ENCODE data around the gene RPS27L.

Gene RPS27L

GRCh38 chr15:63140936-63141335 is 16.3 kb downstream of the RPS27L start:
- Mint-ChIP-seq H3K27me3 (no peaks in the 10 kb centered on the region), H3K4me3 (no peak overlapping the region), H3K4me1 (no peaks in the 10 kb centered on the region), H3K9me3 (no peaks in the 10 kb centered on the region), H3K27ac (no peak overlapping the region), H3K36me3 (peaks cover 6% of the 10 kb centered on the region)
- ATAC-seq (ENCODE audit: low read depth) (no peak), DNase-seq (ENCODE audit: low spot score in 2 of 2) (no peak)

- Mint-ChIP-seq H3K36me3 (peaks cover 3% of the 10 kb centered on the region), H3K27me3 (no peaks in the 10 kb centered on the region), H3K4me1 (no peaks in the 10 kb centered on the region), H3K9me3 (no peaks in the 10 kb centered on the region), H3K27ac (no peak overlapping the region), H3K4me3 (no peak overlapping the region)
- ATAC-seq (ENCODE audit: low read depth) (no peak), DNase-seq (ENCODE audit: low spot score in 2 of 2) (no peak)
These were observed 20.5 kb downstream of the RPS27L start for GRCh38 chr15:63136742-63137141.

GRCh38 chr15:63135804-63136203 is 21.5 kb downstream of the RPS27L start:
- DNase-seq (ENCODE audit: low spot score in 2 of 2) (no peak), ATAC-seq (ENCODE audit: low read depth) (no peak)
- no peaks in the 10 kb centered on the region for H3K27me3 Mint-ChIP-seq
- no peaks in the 10 kb centered on the region for H3K9me3 Mint-ChIP-seq
- no peak overlapping the region for H3K27ac Mint-ChIP-seq
- H3K4me3 Mint-ChIP-seq: no peak overlapping the region
- H3K36me3 Mint-ChIP-seq: peaks cover 5% of the 10 kb centered on the region
- H3K4me1 Mint-ChIP-seq: no peaks in the 10 kb centered on the region

DNA sequence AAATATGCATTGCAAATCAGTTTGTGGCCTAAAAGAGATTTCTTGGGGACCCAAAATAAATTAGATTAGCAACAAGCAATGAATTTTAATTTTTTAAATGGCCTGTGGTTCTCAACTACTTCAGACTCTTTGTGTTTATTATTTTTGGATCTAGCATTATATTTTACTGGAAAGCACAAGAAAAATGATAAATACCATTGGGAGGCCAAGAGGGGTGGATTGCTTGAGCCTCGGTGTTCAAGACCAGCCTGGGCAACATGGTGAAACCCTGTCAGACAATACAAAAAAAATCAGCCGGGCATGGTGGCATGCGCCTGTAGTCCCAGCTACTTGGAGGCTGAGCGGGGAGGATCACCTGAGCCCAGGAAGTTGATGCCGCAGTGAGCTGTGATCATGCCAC is 22.0 kb downstream of the RPS27L start:
- no peak for ATAC-seq (ENCODE audit: low read depth)
- Mint-ChIP-seq H3K9me3 (no peaks in the 10 kb centered on the region), H3K27me3 (no peaks in the 10 kb centered on the region)

GRCh38 chr15:63134245-63134985 is 22.9 kb downstream of the RPS27L start:
- Mint-ChIP-seq H3K9me3 (no peaks in the 10 kb centered on the region), H3K4me3 (no peak overlapping the region), H3K4me1 (no peaks in the 10 kb centered on the region), H3K27me3 (no peaks in the 10 kb centered on the region), H3K36me3 (peaks cover 6% of the 10 kb centered on the region), H3K27ac (no peak overlapping the region)
- ATAC-seq (ENCODE audit: low read depth) (no peak), DNase-seq (ENCODE audit: low spot score in 2 of 2) (no peak)

More for the DNA sequence above, 22.0 kb downstream of the RPS27L start:
- no peak for DNase-seq (ENCODE audit: low spot score in 2 of 2)
- Mint-ChIP-seq H3K36me3 (peaks cover 5% of the 10 kb centered on the region), H3K4me1 (no peaks in the 10 kb centered on the region), H3K27ac (no peak overlapping the region), H3K4me3 (no peak overlapping the region)

DNA sequence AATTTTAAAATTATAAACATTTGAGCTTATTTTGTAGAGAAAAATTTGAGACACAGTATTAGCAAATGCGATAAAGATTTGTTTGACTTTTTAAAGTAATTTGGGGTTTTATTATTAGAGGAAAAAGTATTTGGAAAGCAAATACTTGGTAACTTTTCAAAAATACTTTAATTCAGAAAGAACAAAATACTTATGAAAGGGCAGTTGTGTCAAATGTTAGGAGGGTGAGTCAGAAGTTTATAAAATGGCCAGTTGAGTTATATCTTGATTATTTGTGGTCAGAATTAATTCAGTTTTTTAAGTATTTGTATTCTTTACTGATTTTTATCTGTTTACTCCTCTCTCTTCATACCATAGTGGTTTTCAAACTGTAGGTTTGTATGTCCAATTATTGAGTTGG is 23.5 kb downstream of the RPS27L start:
- Mint-ChIP-seq H3K9me3 (no peaks in the 10 kb centered on the region), H3K27me3 (no peaks in the 10 kb centered on the region), H3K4me3 (no peak overlapping the region), H3K4me1 (no peaks in the 10 kb centered on the region), H3K27ac (no peak overlapping the region), H3K36me3 (peaks cover 7% of the 10 kb centered on the region)
- no peak for ATAC-seq (ENCODE audit: low read depth)
- DNase-seq (ENCODE audit: low spot score in 2 of 2): no peak

DNA sequence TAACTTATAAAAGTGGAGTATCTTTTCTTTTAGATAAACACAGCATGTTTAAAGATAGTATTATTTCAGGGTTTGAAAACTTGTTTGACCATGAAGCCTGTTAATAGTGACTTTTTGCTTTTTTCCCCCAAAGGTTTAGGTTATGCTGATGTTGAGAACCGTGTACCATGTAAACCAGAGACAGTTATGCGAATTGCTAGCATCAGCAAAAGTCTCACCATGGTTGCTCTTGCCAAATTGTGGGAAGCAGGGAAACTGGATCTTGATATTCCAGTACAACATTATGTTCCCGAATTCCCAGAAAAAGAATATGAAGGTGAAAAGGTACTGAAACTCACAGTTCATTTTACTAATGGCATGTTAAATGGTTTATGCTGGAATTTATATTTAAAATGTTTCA is 30.6 kb downstream of the RPS27L start:
- Mint-ChIP-seq H3K4me1 (peaks cover 3% of the 10 kb centered on the region), H3K9me3 (no peaks in the 10 kb centered on the region), H3K27ac (no peak overlapping the region), H3K36me3 (peaks cover 8% of the 10 kb centered on the region), H3K4me3 (no peak overlapping the region), H3K27me3 (no peaks in the 10 kb centered on the region)
- no peak for ATAC-seq (ENCODE audit: low read depth)
- no peak for DNase-seq (ENCODE audit: low spot score in 2 of 2)

DNA sequence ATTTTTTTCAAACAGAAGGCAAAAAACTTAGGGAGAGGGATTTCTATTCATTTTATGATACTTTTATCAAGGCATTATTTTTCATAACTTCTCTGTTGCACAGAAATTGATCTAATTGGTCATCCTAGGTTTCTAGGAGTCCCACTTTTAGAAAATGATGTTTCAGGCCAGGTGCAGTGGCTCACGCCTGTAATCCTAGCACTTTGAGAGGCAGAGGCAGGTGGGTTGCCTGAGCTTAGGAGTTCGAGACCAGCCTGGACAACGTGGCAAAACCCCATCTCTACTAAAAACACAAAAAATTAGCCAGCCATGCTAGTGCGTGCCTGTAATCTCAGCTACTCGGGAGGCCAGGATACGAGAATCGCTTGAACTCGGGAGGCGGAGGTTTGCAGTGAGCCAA is 32.8 kb downstream of the RPS27L start:
- ATAC-seq (ENCODE audit: low read depth) (no peak), DNase-seq (ENCODE audit: low spot score in 2 of 2) (no peak)
- Mint-ChIP-seq H3K9me3 (peaks cover 10% of the 10 kb centered on the region), H3K4me3 (no peak overlapping the region), H3K27ac (no peak overlapping the region), H3K4me1 (peaks cover 9% of the 10 kb centered on the region), H3K36me3 (peaks cover 13% of the 10 kb centered on the region), H3K27me3 (no peaks in the 10 kb centered on the region)

DNA sequence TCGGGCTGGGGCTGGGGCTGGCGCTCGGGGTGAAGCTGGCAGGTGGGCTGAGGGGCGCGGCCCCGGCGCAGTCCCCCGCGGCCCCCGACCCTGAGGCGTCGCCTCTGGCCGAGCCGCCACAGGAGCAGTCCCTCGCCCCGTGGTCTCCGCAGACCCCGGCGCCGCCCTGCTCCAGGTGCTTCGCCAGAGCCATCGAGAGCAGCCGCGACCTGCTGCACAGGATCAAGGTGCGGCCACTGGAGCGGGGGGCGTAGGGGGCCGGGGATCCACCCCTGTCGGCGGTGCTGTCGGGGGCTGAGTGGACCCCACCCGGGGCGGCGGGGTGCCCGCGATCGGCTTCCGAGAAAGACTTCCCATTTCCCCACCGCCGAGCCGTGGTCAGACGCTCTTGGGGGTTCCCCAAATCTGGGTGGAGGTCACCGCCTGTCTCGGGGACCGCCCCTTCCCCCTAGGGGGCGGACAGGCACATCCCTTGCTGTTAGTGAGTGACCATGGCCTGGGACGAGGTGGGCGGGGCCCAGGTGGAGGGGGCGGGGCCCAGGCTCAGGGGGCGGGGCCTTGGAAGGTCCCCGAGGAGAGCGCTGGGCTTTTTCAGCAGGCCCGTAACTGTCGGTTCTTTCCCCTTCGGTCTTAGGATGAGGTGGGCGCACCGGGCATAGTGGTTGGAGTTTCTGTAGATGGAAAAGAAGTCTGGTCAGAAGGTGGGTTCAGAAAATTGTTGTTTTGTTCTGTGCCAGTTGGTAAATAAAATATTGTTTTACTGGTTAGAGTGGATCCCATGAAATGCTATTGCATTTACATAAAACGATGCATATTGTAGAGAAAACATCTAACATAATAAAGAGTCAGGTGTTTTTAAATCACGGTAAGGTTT is 35.0 kb downstream of the RPS27L start:
- Mint-ChIP-seq H3K27ac (peak overlapping the region; percentile 84), H3K9me3 (peaks cover 13% of the 10 kb centered on the region), H3K4me1 (peaks cover 9% of the 10 kb centered on the region), H3K27me3 (no peaks in the 10 kb centered on the region), H3K4me3 (peak overlapping the region; percentile 94), H3K36me3 (peaks cover 11% of the 10 kb centered on the region)
- ATAC-seq (ENCODE audit: low read depth) (peak; percentile 74), DNase-seq (ENCODE audit: low spot score in 2 of 2) (peak; percentile 49 to 87)

GRCh38 chr15:63121382-63122001 is 35.8 kb downstream of the RPS27L start, which contains the start of gene LACTB:
Gene LACTB (plus strand): TSS chr15:63121861. CDS start chr15:63121872, 11 bp downstream.
- Mint-ChIP-seq H3K4me3 (peak within 1 kb of the TSS; percentile 94), H3K4me1 (peaks cover 9% of the 10 kb centered on the region), H3K36me3 (peaks cover 8% of the 10 kb centered on the region), H3K27me3 (no peaks in the 10 kb centered on the region), H3K9me3 (peaks cover 13% of the 10 kb centered on the region), H3K27ac (peak within 1 kb of the TSS; percentile 84)
- peak; percentile 88 for ATAC-seq (ENCODE audit: low read depth)
- peak; percentile 66 to 74 for DNase-seq (ENCODE audit: low spot score in 2 of 2)

- Mint-ChIP-seq H3K9me3 (peaks cover 13% of the 10 kb centered on the region), H3K27ac (no peak overlapping the region), H3K27me3 (no peaks in the 10 kb centered on the region), H3K4me3 (no peak overlapping the region), H3K4me1 (peaks cover 9% of the 10 kb centered on the region), H3K36me3 (peaks cover 8% of the 10 kb centered on the region)
- ATAC-seq (ENCODE audit: low read depth) (no peak), DNase-seq (ENCODE audit: low spot score in 2 of 2) (no peak)
These were observed 38.4 kb downstream of the RPS27L start for GRCh38 chr15:63118854-63119253.

DNA sequence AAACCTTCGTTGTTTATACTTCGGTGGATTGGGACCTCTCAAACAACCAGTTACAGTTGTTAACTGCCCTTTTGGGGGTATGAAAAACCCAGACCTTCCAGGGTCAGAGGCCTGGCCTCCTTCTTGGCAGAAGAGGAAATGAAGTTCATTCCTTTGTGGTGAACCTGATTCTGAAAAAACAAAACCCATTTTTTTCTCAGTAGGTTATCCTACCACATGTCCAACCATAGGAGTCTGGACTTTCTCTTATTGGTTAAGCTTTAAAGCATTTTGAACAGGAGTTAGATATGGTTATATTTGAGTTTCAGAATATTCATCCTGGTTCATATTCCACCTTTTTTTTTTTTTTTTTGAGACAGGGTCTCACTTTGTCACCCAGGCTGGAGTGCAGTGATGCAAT is 42.8 kb downstream of the RPS27L start:
- no peak for ATAC-seq (ENCODE audit: low read depth)
- H3K4me1 Mint-ChIP-seq: no peaks in the 10 kb centered on the region
- no peak for DNase-seq (ENCODE audit: low spot score in 2 of 2)
- peaks cover under 1% of the 10 kb centered on the region for H3K36me3 Mint-ChIP-seq
- no peak overlapping the region for H3K27ac Mint-ChIP-seq
- H3K4me3 Mint-ChIP-seq: no peak overlapping the region
- H3K9me3 Mint-ChIP-seq: peaks cover 3% of the 10 kb centered on the region
- H3K27me3 Mint-ChIP-seq: peaks cover under 1% of the 10 kb centered on the region

- DNase-seq (ENCODE audit: low spot score in 2 of 2): no peak
- H3K4me1 Mint-ChIP-seq: no peaks in the 10 kb centered on the region
- H3K27ac Mint-ChIP-seq: no peak overlapping the region
- no peak overlapping the region for H3K4me3 Mint-ChIP-seq
- H3K9me3 Mint-ChIP-seq: no peaks in the 10 kb centered on the region
- ATAC-seq (ENCODE audit: low read depth): no peak
- no peaks in the 10 kb centered on the region for H3K36me3 Mint-ChIP-seq
- peaks cover 6% of the 10 kb centered on the region for H3K27me3 Mint-ChIP-seq
These were observed 44.4 kb downstream of the RPS27L start for GRCh38 chr15:63112871-63113270.

- Mint-ChIP-seq H3K9me3 (no peaks in the 10 kb centered on the region), H3K4me3 (no peak overlapping the region), H3K36me3 (no peaks in the 10 kb centered on the region), H3K27ac (no peak overlapping the region), H3K4me1 (no peaks in the 10 kb centered on the region), H3K27me3 (peaks cover 6% of the 10 kb centered on the region)
- ATAC-seq (ENCODE audit: low read depth): no peak
- DNase-seq (ENCODE audit: low spot score in 2 of 2): no peak
These were observed 45.8 kb downstream of the RPS27L start for GRCh38 chr15:63111481-63111880.

Data from memory B cell (primary cell).